Large intestine (tissue), 3 donors: ENCODE measurements around the gene DEPDC1B. TPM values are rescaled to one million over a fixed set of nuclear protein-coding genes. Genes with fewer than 3 reads are reported as not detected.
A peak's percentile ranks its signal among the peaks of the same experiment; 100 is the strongest.

ENCODE experiments used
- DNase-seq, 2 donors: peaks; one replicate each; pipeline versions ENCODE4 v3.0.0 to v3.0.0-alpha.2; 2013
- H3K27ac ChIP-seq: one replicate; pipeline ENCODE4 v1.5.1; 2013; ENCODE audit warnings: low read length
- H3K27me3 ChIP-seq: 2 replicates; pipeline ENCODE4 v1.6.1; 2013; ENCODE audit warnings: low read length; ENCODE audit not compliant: control insufficient read depth, insufficient read depth
- H3K36me3 ChIP-seq: 2 replicates; pipeline ENCODE4 v1.6.1; 2013; ENCODE audit warnings: low read length; ENCODE audit not compliant: control insufficient read depth, insufficient read depth
- H3K4me1 ChIP-seq: one replicate; pipeline ENCODE4 v1.6.1; 2013; ENCODE audit warnings: low read length; ENCODE audit not compliant: control insufficient read depth, insufficient read depth
- H3K4me3 ChIP-seq: one replicate; pipeline ENCODE4 v1.5.1; 2013; ENCODE audit warnings: low read length
- H3K9me3 ChIP-seq: one replicate; pipeline ENCODE4 v1.6.1; 2013; ENCODE audit warnings: mild to moderate bottlenecking, low read depth, low read length, moderate library complexity; ENCODE audit not compliant: control insufficient read depth
- WGBS: methylation state at CpG from one replicate; pipeline ENCODE4 v1.1.5; 2013; ENCODE audit warnings: low lambda C conversion rate; ENCODE audit not compliant: insufficient coverage; 5-methylcytosine and 5-hydroxymethylcytosine counted together
- polyA plus RNA-seq: library from polyadenylated mRNA; unstranded; fragments of 120-200 nt; gene quantifications from one replicate; pipeline ENCODE4 v1.2.1, GENCODE V29; 2013

Gene DEPDC1B
- polyA plus RNA-seq, 1 donor = 15.3 TPM

GRCh38 chr5:60679816-60680215 is 20.1 kb downstream of the DEPDC1B start:
- DNase-seq = no peak
- WGBS = 95% methylated on average over 2 of the region's 2 CpGs
- H3K4me3 ChIP-seq = no peak overlapping the region
- H3K27me3 ChIP-seq = no peaks in the 10 kb centered on the region
- no peaks in the 10 kb centered on the region for H3K9me3 ChIP-seq
- H3K4me1 ChIP-seq = peaks cover 20% of the 10 kb centered on the region
- H3K36me3 ChIP-seq = peaks cover 3% of the 10 kb centered on the region
- H3K27ac ChIP-seq = no peak overlapping the region

DNA sequence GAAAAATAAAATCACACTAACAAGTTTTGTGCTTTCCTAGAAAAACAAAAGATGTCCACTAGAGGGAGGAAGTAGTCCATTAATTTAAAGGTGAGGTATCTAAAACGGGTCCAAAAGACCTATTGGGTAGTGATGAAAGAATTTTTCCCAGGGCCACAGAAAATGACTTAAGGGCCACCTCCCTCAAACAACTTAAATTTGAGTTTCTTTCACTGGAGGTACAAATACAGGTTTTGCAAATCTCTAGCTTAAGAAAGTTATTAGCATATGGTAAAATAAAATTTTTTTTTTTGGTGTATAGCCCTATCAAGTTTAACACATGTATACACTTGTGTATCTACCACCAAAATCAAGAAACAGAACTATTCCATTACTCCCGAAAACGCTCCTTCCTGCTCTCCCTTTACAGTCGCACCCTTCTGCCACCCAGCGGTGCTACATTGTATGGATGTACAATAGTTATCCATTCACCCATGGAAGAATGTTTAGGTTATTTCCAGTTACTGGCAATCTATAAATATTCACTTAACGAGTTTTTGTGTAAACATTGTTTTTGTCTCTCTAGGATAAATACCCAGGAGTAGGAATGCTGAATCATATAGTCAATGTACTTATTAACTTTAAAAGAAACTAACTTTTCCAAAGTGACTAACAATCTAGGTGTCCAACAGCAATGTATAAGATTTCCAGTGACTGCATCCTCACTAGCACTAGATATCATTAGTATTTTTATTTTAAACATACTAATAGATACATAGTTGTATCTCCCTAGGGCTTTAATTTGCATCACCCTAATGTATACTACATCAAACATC is 21.9 kb downstream of the DEPDC1B start:
- Histone ChIP-seq H3K9me3 (no peaks in the 10 kb centered on the region), H3K27ac (peak overlapping the region; percentile 65), H3K4me1 (peaks cover 33% of the 10 kb centered on the region), H3K27me3 (no peaks in the 10 kb centered on the region), H3K36me3 (peaks cover 3% of the 10 kb centered on the region), H3K4me3 (no peak overlapping the region)
- DNase-seq = peak in 1 of 2 donors; percentile 10
- WGBS = 10% methylated on average over 2 of the region's 6 CpGs

DNA sequence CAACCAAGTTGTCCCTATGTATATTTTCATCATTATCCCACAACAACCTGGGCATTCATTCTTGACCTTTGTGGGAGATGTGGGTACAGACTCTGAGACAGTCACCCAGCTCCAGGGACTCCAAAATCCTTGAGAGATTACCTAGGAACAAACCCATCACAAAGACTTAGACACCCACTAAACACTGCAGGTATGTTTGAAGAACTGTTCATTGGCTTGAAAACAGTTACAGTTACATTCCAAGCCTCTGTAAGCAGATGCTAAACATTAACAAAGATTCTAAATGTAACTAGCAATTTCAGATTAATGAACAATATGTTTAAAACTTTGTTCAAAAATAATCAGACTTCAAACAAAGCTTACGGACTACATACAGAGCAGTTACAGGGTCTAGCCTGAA is 24.7 kb downstream of the DEPDC1B start:
- Histone ChIP-seq H3K27me3 (no peaks in the 10 kb centered on the region), H3K27ac (peak overlapping the region; percentile 91), H3K4me1 (peaks cover 55% of the 10 kb centered on the region), H3K4me3 (no peak overlapping the region), H3K9me3 (no peaks in the 10 kb centered on the region), H3K36me3 (no peaks in the 10 kb centered on the region)
- DNase-seq = peak in 1 of 2 donors; percentile 31
- WGBS = no CpG with 5 or more reads among the region's 1 CpG

- Histone ChIP-seq H3K27ac (peak overlapping the region; percentile 91), H3K36me3 (no peaks in the 10 kb centered on the region), H3K4me1 (peaks cover 56% of the 10 kb centered on the region), H3K27me3 (no peaks in the 10 kb centered on the region), H3K4me3 (no peak overlapping the region), H3K9me3 (no peaks in the 10 kb centered on the region)
- DNase-seq = peak; percentile 48 to 73
- WGBS = no CpG with 5 or more reads among the region's 2 CpGs
Measured at GRCh38 chr5:60674251-60675069, 25.5 kb downstream of the DEPDC1B start.

DNA sequence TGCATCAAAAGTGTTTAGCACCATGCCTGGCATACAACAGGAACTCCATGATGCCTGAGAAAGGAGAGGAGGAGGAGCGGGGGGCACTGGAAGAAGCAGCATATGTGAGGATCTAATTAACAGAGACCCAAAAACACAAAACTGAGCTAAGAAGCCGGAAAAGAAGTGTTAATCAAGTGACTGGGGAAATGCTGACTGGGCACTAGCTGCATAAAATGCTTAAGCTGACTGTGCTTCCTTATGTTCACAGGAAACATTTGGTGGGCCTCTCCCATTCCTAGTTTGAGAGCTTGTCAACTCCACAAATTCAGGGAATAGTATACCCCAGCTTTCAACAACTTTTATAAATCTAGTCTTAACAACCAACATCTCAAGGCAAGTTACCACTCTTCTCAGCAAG is 26.6 kb downstream of the DEPDC1B start:
- Histone ChIP-seq H3K4me3 (no peak overlapping the region), H3K36me3 (no peaks in the 10 kb centered on the region), H3K27ac (peak overlapping the region; percentile 91), H3K9me3 (no peaks in the 10 kb centered on the region), H3K4me1 (peaks cover 64% of the 10 kb centered on the region), H3K27me3 (no peaks in the 10 kb centered on the region)
- no peak for DNase-seq
- WGBS = 0% methylated on average over 1 of the region's 2 CpGs

GRCh38 chr5:60672693-60673264 is 27.2 kb downstream of the DEPDC1B start:
- DNase-seq = peak; percentile 87 to 97
- Histone ChIP-seq H3K36me3 (no peaks in the 10 kb centered on the region), H3K27me3 (no peaks in the 10 kb centered on the region), H3K9me3 (no peaks in the 10 kb centered on the region), H3K4me1 (peaks cover 64% of the 10 kb centered on the region), H3K27ac (peak overlapping the region; percentile 91), H3K4me3 (no peak overlapping the region)
- WGBS = 17% methylated on average over 2 of the region's 3 CpGs

DNA sequence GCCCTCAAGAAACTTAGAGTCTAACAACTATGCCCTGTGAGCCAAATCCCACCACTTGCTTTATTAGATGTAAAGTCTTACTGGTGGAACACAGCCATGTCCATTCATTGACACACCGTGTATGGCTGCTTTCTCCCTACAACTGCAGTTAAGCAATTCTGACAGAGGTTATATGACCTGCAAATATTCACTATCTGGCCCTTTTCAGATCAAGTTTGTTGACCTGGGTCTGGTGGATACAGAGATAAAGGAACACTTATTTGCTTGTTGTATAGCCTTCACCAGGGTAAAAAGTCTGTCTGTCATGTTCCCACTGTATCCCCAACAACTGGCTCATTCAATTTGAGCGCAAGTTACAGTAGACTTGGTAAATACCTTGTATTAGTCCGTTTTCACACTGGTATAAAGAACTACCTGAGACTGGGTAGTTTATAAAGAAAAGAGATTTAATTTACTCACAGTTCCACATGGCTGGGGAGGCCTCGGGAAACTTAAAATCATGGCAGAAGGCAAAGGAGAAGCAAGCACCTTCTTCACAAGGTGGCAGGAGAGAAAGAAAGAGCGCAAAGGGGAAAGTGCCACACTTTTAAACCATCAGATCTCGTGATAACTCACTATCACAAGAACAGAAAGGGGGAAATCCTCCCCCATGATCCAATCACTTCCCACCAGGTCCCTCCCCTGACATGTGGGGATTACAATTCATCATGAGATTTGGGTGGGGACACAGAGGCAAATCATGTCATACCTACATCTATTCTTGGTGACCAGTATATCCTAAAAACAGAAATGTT is 27.9 kb downstream of the DEPDC1B start:
- Histone ChIP-seq H3K4me3 (no peak overlapping the region), H3K27me3 (no peaks in the 10 kb centered on the region), H3K9me3 (no peaks in the 10 kb centered on the region), H3K36me3 (no peaks in the 10 kb centered on the region), H3K4me1 (peaks cover 64% of the 10 kb centered on the region), H3K27ac (peak overlapping the region; percentile 91)
- peak; percentile 57 to 79 for DNase-seq
- 40% methylated on average over 1 of the region's 6 CpGs for WGBS

DNA sequence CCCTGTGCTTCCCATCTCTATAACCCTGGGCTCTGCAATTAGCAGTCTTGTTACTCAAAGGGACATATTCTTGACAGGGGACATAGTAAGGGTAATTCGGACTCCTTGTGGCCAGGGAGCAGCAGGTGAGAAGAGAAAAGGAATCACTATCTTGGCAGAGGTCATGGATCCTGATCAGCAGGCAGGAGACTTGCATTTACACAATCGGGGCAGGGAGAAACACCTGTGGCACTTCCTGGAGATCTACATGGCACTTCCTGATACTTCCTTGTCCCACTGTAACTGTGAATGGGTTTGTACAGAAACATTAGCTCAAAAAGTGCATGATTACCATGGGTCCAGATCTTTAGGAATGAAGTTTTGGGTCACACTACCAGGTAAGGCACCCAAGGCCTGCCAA is 29.2 kb downstream of the DEPDC1B start:
- Histone ChIP-seq H3K27ac (peak overlapping the region; percentile 91), H3K36me3 (peaks cover 8% of the 10 kb centered on the region), H3K27me3 (no peaks in the 10 kb centered on the region), H3K4me3 (no peak overlapping the region), H3K4me1 (peaks cover 52% of the 10 kb centered on the region), H3K9me3 (no peaks in the 10 kb centered on the region)
- peak in 1 of 2 donors; percentile 58 for DNase-seq
- WGBS = no CpG with 5 or more reads among the region's 2 CpGs

DNA sequence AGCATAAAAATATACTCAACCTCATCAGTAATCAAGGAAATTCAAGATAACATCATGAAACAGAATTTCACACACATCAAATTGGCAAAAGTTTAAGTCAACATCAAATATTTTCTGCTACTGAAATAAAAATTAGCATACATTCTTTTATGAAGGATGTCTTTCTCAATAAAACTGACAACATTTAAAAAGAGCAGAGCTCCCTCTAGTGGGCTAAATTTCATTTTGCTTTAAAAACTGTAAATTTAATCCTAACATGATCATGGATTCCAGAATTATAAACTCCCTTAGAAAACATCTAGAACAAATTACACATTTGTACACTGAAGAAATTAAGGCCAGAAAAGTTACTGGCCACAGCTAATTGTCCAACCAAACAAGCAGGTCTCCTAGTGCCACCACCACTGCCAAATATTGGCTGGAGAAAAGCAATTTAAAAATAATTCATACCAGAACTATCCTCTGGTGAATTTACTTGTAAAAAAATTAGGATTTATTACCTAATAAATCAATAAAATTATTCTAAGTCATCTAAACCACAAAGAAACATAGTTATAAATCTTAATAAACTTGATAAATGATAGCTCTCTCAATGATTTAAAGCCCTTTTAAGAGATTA is 31.2 kb downstream of the DEPDC1B start:
- peaks cover 8% of the 10 kb centered on the region for H3K36me3 ChIP-seq
- peaks cover 38% of the 10 kb centered on the region for H3K4me1 ChIP-seq
- H3K27me3 ChIP-seq = no peaks in the 10 kb centered on the region
- H3K27ac ChIP-seq = peak overlapping the region; percentile 44
- H3K9me3 ChIP-seq = no peaks in the 10 kb centered on the region
- DNase-seq = peak in 1 of 2 donors; percentile 38
- H3K4me3 ChIP-seq = no peak overlapping the region
